ENCODE data around the gene MAPK8IP2. TPM values are rescaled to one million over a fixed set of nuclear protein-coding genes. Genes with fewer than 3 reads are reported as not detected.
A peak's percentile ranks its signal among the peaks of the same experiment; 100 is the strongest.
"Not testable (repeated sequence)": the region's sequence is repeated elsewhere in the genome, so short reads cannot be mapped to it uniquely, and the experiment has no call there.

The MAPK8IP2 gene
- total RNA-seq, 1 experiment from 2014 or later, result 3.4 TPM

GRCh38 chr22:50609599-50609998 is 9.0 kb downstream of the MAPK8IP2 start:
- DNase-seq, result no peak
- no peak overlapping the region for H3K4me3 ChIP-seq (ENCODE audit: insufficient read depth, low read depth, low read length)
- H3K36me3 ChIP-seq (replicated peaks; ENCODE audit: control insufficient read depth, insufficient read depth, low read length), result no peaks in the 10 kb centered on the region
- H3K27me3 ChIP-seq (ENCODE audit: control insufficient read depth, insufficient read depth, low read length), result peaks cover 8% of the 10 kb centered on the region; the same call in 1 of the 2 replicates

- peaks cover 8% of the 10 kb centered on the region; the same call in 1 of the 2 replicates for H3K27me3 ChIP-seq (ENCODE audit: control insufficient read depth, insufficient read depth, low read length)
- H3K36me3 ChIP-seq (replicated peaks; ENCODE audit: control insufficient read depth, insufficient read depth, low read length), result no peaks in the 10 kb centered on the region
- no peak overlapping the region for H3K4me3 ChIP-seq (ENCODE audit: insufficient read depth, low read depth, low read length)
- DNase-seq, result peak; percentile 50
Observed at GRCh38 chr22:50610041-50610451, 9.5 kb downstream of the MAPK8IP2 start.

GRCh38 chr22:50610581-50610980 is 10.0 kb downstream of the MAPK8IP2 start:
- no peaks in the 10 kb centered on the region for H3K36me3 ChIP-seq (replicated peaks; ENCODE audit: control insufficient read depth, insufficient read depth, low read length)
- no peak overlapping the region for H3K4me3 ChIP-seq (ENCODE audit: insufficient read depth, low read depth, low read length)
- H3K27me3 ChIP-seq (ENCODE audit: control insufficient read depth, insufficient read depth, low read length), result peaks cover 8% of the 10 kb centered on the region; the same call in 1 of the 2 replicates
- peak; percentile 46 for DNase-seq

GRCh38 chr22:50611341-50612060 is 10.9 kb downstream of the MAPK8IP2 start:
- Histone ChIP-seq H3K27me3 (ENCODE audit: control insufficient read depth, insufficient read depth, low read length) (peaks cover 8% of the 10 kb centered on the region; the same call in 1 of the 2 replicates), H3K4me3 (ENCODE audit: insufficient read depth, low read depth, low read length) (no peak overlapping the region), H3K36me3 (replicated peaks; ENCODE audit: control insufficient read depth, insufficient read depth, low read length) (no peaks in the 10 kb centered on the region)
- DNase-seq, result no peak

GRCh38 chr22:50612168-50612527 is 11.6 kb downstream of the MAPK8IP2 start:
- no peaks in the 10 kb centered on the region for H3K36me3 ChIP-seq (replicated peaks; ENCODE audit: control insufficient read depth, insufficient read depth, low read length)
- DNase-seq, result no peak
- peaks cover 8% of the 10 kb centered on the region; the same call in 1 of the 2 replicates for H3K27me3 ChIP-seq (ENCODE audit: control insufficient read depth, insufficient read depth, low read length)
- no peak overlapping the region for H3K4me3 ChIP-seq (ENCODE audit: insufficient read depth, low read depth, low read length)

GRCh38 chr22:50612528-50613221 is 12.1 kb downstream of the MAPK8IP2 start:
- H3K4me3 ChIP-seq (ENCODE audit: insufficient read depth, low read depth, low read length), result no peak overlapping the region
- H3K27me3 ChIP-seq (ENCODE audit: control insufficient read depth, insufficient read depth, low read length), result peaks cover 8% of the 10 kb centered on the region; the same call in 1 of the 2 replicates
- peak; percentile 98 for DNase-seq
- H3K36me3 ChIP-seq (replicated peaks; ENCODE audit: control insufficient read depth, insufficient read depth, low read length), result no peaks in the 10 kb centered on the region

- Histone ChIP-seq H3K36me3 (replicated peaks; ENCODE audit: control insufficient read depth, insufficient read depth, low read length) (no peaks in the 10 kb centered on the region), H3K27me3 (ENCODE audit: control insufficient read depth, insufficient read depth, low read length) (peaks cover 8% of the 10 kb centered on the region; the same call in 1 of the 2 replicates), H3K4me3 (ENCODE audit: insufficient read depth, low read depth, low read length) (no peak overlapping the region)
- peak; percentile 80 for DNase-seq
Observed at GRCh38 chr22:50613291-50613981, 12.8 kb downstream of the MAPK8IP2 start.

GRCh38 chr22:50614296-50614695 is 13.7 kb downstream of the MAPK8IP2 start:
- H3K27me3 ChIP-seq (ENCODE audit: control insufficient read depth, insufficient read depth, low read length); H3K36me3 ChIP-seq (replicated peaks; ENCODE audit: control insufficient read depth, insufficient read depth, low read length); DNase-seq; H3K4me3 ChIP-seq (ENCODE audit: insufficient read depth, low read depth, low read length): not testable (repeated sequence)

- Histone ChIP-seq H3K4me3 (ENCODE audit: insufficient read depth, low read depth, low read length) (no peak overlapping the region), H3K36me3 (replicated peaks; ENCODE audit: control insufficient read depth, insufficient read depth, low read length) (no peaks in the 10 kb centered on the region), H3K27me3 (ENCODE audit: control insufficient read depth, insufficient read depth, low read length) (peaks cover 8% of the 10 kb centered on the region)
- peak; percentile 94 for DNase-seq
Observed at GRCh38 chr22:50620593-50621355, 20.2 kb downstream of the MAPK8IP2 start.

- Histone ChIP-seq H3K4me3 (ENCODE audit: insufficient read depth, low read depth, low read length) (no peak overlapping the region), H3K36me3 (replicated peaks; ENCODE audit: control insufficient read depth, insufficient read depth, low read length) (no peaks in the 10 kb centered on the region), H3K27me3 (ENCODE audit: control insufficient read depth, insufficient read depth, low read length) (peaks cover 8% of the 10 kb centered on the region)
- DNase-seq, result no peak
Observed at GRCh38 chr22:50621356-50621880, 20.8 kb downstream of the MAPK8IP2 start.

GRCh38 chr22:50621948-50622722 is 21.5 kb downstream of the MAPK8IP2 start:
- DNase-seq, result peak; percentile 56
- H3K4me3 ChIP-seq (ENCODE audit: insufficient read depth, low read depth, low read length), result peak overlapping the region; percentile 6; the same call in 1 of the 2 replicates
- H3K36me3 ChIP-seq (replicated peaks; ENCODE audit: control insufficient read depth, insufficient read depth, low read length), result no peaks in the 10 kb centered on the region
- H3K27me3 ChIP-seq (ENCODE audit: control insufficient read depth, insufficient read depth, low read length), result peaks cover 8% of the 10 kb centered on the region

GRCh38 chr22:50622723-50623327 is 22.2 kb downstream of the MAPK8IP2 start:
- no peak for DNase-seq

More at GRCh38 chr22:50622723-50623327, 22.2 kb downstream of the MAPK8IP2 start:
- Histone ChIP-seq H3K36me3 (replicated peaks; ENCODE audit: control insufficient read depth, insufficient read depth, low read length) (no peaks in the 10 kb centered on the region), H3K27me3 (ENCODE audit: control insufficient read depth, insufficient read depth, low read length) (peaks cover 9% of the 10 kb centered on the region), H3K4me3 (ENCODE audit: insufficient read depth, low read depth, low read length) (no peak overlapping the region)

Measured in H7 (cell line).